OCI-LY1 (cell line): ENCODE results near the gene NUP210L.
"Not testable (repeated sequence)": the region's sequence is repeated elsewhere in the genome, so short reads cannot be mapped to it uniquely, and the experiment has no call there.

ENCODE experiments used
- H2AFZ ChIP-seq: fragments of 200-600 bp; sonication (generic), shearing (Covaris generic); 2 replicates; pipeline ENCODE4 v1.6.0; 2014; ENCODE audit warnings: antibody characterized with exemption, mild to moderate bottlenecking, low read length
- H3F3A ChIP-seq: fragments of 200-600 bp; sonication (generic), shearing (Covaris generic); 2 replicates; pipeline ENCODE4 v1.6.0; 2014; ENCODE audit warnings: mild to moderate bottlenecking, antibody characterized with exemption, low read length, moderate library complexity; ENCODE audit not compliant: insufficient read depth
- H3K27ac ChIP-seq: fragments of 200-600 bp; sonication (generic); 2 replicates; pipeline ENCODE4 v1.5.1; 2014; ENCODE audit warnings: low read length, mixed run types, mild to moderate bottlenecking, low read depth; ENCODE audit not compliant: poor library complexity, severe bottlenecking
- H3K27me3 ChIP-seq: fragments of 200-600 bp; sonication (generic); 2 replicates; pipeline ENCODE4 v1.6.0; 2014; ENCODE audit warnings: antibody characterized with exemption, mild to moderate bottlenecking, low read length, moderate library complexity; ENCODE audit not compliant: insufficient read depth
- H3K36me3 ChIP-seq: fragments of 200-600 bp; sonication (generic); 2 replicates; pipeline ENCODE4 v1.6.1; 2014; ENCODE audit warnings: mild to moderate bottlenecking, antibody characterized with exemption, low read length, moderate library complexity, mixed read lengths; ENCODE audit not compliant: insufficient read depth
- H3K4me1 ChIP-seq: fragments of 200-600 bp; sonication (generic); 2 replicates; pipeline ENCODE4 v1.5.1; 2014; ENCODE audit warnings: mild to moderate bottlenecking, low read length, moderate library complexity; ENCODE audit not compliant: insufficient read depth, severe bottlenecking
- H3K4me2 ChIP-seq: fragments of 200-600 bp; sonication (generic), shearing (Covaris generic); 2 replicates; pipeline ENCODE4 v1.6.1; 2014; ENCODE audit warnings: low read length
- H3K4me3 ChIP-seq: fragments of 200-600 bp; sonication (generic); 2 replicates; pipeline ENCODE4 v1.5.1; 2014; ENCODE audit warnings: low read length, low read depth, mild to moderate bottlenecking, mixed read lengths; ENCODE audit not compliant: poor library complexity, severe bottlenecking
- H3K79me2 ChIP-seq: fragments of 200-600 bp; shearing (Covaris generic); 2 replicates; pipeline ENCODE4 v1.6.1; 2016; ENCODE audit warnings: mixed run types, low read length, mixed read lengths; ENCODE audit not compliant: insufficient read depth
- H3K9ac ChIP-seq: fragments of 200-600 bp; sonication (generic), shearing (Covaris generic); 2 replicates; pipeline ENCODE4 v1.6.1; 2014; ENCODE audit warnings: mild to moderate bottlenecking, low read length, mixed read lengths
- H3K9me2 ChIP-seq: fragments of 200-600 bp; sonication (generic), shearing (Covaris generic); 2 replicates; pipeline ENCODE4 v1.6.1; 2014; ENCODE audit warnings: low read depth, mild to moderate bottlenecking, low read length, mixed read lengths
- H3K9me3 ChIP-seq: fragments of 200-600 bp; shearing (Covaris generic); 2 replicates; pipeline ENCODE4 v1.6.1; 2014; ENCODE audit warnings: low read length, mixed read lengths
- H4K20me1 ChIP-seq: fragments of 200-600 bp; sonication (generic), shearing (Covaris generic); 2 replicates; pipeline ENCODE4 v1.6.0; 2016; ENCODE audit warnings: mild to moderate bottlenecking, low read length; ENCODE audit not compliant: insufficient read depth
- EZH2 ChIP-seq: fragments of 200-600 bp; sonication (generic), shearing (Covaris generic); IDR thresholded peaks from 2 replicates; pipeline ENCODE4 v1.8.0; 2017; ENCODE audit warnings: borderline replicate concordance, mixed run types, mild to moderate bottlenecking, antibody characterized with exemption, low read length, moderate library complexity, mixed read lengths
- TF ChIP-seq, protein P1 (sequence below): fragments of 200-600 bp; sonication (generic), shearing (Covaris generic); IDR thresholded peaks from 2 replicates; pipeline ENCODE4 v1.5.1; 2017; ENCODE audit warnings: mild to moderate bottlenecking, antibody characterized with exemption, low read length, moderate library complexity, mixed read lengths

NUP210L gene

DNA sequence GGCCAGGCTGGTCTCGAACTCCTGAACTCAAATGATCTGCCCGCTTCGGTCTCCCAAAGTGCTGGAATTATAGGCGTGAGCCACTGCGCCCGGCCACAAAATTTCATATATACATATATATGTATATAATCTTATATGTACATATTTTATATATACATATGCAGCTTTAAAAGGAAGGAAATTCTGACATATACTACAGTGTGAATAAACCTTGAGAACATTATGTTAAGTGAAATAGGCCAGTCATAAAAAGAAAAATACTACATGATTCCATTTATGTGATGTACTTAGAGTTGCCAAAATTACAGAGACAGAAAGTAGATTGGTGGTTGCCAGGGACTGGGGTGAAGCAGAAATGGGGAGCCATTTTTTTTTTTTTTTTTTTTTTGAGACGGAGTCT is 63.2 kb downstream of the NUP210L start:
- no peak overlapping the region for H3K9ac ChIP-seq
- no peaks in the 10 kb centered on the region for H3K9me3 ChIP-seq
- TF ChIP-seq, protein P1, sequence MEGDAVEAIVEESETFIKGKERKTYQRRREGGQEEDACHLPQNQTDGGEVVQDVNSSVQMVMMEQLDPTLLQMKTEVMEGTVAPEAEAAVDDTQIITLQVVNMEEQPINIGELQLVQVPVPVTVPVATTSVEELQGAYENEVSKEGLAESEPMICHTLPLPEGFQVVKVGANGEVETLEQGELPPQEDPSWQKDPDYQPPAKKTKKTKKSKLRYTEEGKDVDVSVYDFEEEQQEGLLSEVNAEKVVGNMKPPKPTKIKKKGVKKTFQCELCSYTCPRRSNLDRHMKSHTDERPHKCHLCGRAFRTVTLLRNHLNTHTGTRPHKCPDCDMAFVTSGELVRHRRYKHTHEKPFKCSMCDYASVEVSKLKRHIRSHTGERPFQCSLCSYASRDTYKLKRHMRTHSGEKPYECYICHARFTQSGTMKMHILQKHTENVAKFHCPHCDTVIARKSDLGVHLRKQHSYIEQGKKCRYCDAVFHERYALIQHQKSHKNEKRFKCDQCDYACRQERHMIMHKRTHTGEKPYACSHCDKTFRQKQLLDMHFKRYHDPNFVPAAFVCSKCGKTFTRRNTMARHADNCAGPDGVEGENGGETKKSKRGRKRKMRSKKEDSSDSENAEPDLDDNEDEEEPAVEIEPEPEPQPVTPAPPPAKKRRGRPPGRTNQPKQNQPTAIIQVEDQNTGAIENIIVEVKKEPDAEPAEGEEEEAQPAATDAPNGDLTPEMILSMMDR, result no peak
- no peak for TF ChIP-seq EZH2
- H3K4me1 ChIP-seq, result no peaks in the 10 kb centered on the region
- H3K79me2 ChIP-seq, result no peaks in the 10 kb centered on the region
- no peaks in the 10 kb centered on the region for H4K20me1 ChIP-seq
- no peaks in the 10 kb centered on the region for H3K9me2 ChIP-seq
- no peak overlapping the region for H3K27ac ChIP-seq
- H3K4me2 ChIP-seq, result no peak overlapping the region
- no peak overlapping the region for H3K4me3 ChIP-seq
- H3K36me3 ChIP-seq, result no peaks in the 10 kb centered on the region
- no peaks in the 10 kb centered on the region for H3F3A ChIP-seq
- H3K27me3 ChIP-seq, result no peaks in the 10 kb centered on the region
- no peak overlapping the region for H2AFZ ChIP-seq

DNA sequence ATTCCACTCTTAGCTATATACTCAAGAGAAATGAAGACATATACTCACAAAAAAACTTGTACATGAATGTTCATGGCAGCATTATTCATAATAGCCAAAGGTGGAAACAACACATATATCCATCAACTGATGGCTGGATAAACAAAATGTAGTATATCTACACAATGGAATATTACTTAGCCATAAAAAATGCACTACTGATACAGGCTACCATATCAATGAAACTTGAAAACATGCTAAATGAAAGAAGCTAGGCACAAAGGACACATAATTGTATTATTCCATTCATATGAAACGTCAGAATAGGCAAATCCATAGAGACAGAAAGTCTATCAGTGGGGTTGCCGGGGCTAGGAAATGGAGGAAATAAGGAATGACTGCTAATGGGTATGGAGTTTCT is 67.3 kb downstream of the NUP210L start:
- Histone ChIP-seq H3K4me1 (no peaks in the 10 kb centered on the region), H3K9me3 (0 out of 2 replicates have a peak, but pooled peaks cover 2% of the 10 kb centered on the region), H3K4me3 (no peak overlapping the region), H3K27ac (no peak overlapping the region), H3K27me3 (no peaks in the 10 kb centered on the region), H3K36me3 (no peaks in the 10 kb centered on the region), H2AFZ (no peak overlapping the region), H3F3A (no peaks in the 10 kb centered on the region), H4K20me1 (no peaks in the 10 kb centered on the region), H3K9ac (no peak overlapping the region), H3K4me2 (no peak overlapping the region), H3K79me2 (no peaks in the 10 kb centered on the region), H3K9me2 (no peaks in the 10 kb centered on the region)
- TF ChIP-seq, protein P1, result no peak
- no peak for TF ChIP-seq EZH2

DNA sequence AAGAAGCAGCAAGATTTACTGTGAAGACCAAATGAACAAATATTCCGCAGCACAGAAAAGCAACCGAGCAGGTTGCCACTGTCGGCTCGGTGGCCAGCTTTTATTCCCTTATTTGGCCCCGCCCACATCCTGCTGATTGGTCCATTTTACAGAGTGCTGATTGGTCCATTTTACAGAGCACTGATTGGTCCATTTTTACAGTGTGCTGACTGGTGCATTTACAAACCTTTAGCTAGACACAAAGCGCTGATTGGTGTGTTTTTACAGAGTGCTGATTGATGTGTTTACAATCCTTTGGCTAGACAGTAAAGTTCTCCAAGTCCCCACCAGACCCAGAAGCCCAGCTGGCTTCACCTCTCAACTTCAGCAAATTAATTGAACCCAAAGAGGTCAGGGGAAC is 71.8 kb downstream of the NUP210L start:
- H3K9me2 ChIP-seq, H3K27ac ChIP-seq, H3K36me3 ChIP-seq, H3F3A ChIP-seq, H3K4me2 ChIP-seq, H3K9ac ChIP-seq, H3K4me3 ChIP-seq, H2AFZ ChIP-seq, H3K9me3 ChIP-seq, H4K20me1 ChIP-seq, H3K4me1 ChIP-seq, H3K79me2 ChIP-seq, H3K27me3 ChIP-seq: not testable (repeated sequence)

DNA sequence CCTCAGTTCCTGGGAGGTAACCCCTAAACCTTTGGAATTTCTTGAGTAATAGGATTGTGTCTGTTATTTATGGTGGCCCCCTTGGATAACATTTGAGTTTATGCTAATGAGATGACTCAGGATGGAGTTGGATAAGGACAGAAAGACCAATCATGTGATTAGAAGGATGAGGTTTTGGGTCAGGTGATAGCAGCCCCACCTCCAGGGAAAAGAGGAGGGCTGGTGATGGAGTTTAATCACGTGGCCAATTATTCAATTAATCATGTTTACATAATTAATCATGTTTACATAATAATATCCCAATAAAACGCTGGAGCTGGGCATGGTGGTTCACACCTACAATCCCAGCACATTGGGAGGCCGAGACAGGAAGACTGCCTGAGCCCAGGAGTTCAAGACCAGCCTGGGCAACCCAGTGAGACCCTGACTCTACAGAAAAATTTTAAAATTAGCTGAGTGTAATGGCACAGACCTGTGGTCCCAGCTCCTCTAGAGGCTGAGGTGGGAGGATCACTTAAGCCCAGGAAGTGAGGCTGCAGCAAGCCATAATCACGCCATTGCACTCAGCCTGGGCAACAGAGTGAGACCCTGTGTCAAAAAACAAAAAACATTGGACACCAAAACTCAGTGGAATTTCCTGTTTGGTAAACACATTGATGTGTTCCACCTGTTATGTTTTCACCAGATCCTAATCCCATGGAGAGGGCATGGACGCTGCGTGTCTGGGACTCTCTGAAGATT is 73.3 kb downstream of the NUP210L start:
- Histone ChIP-seq H3K4me1 (no peaks in the 10 kb centered on the region), H3K4me3 (no peak overlapping the region), H3K79me2 (no peaks in the 10 kb centered on the region), H3K9me2 (no peaks in the 10 kb centered on the region), H2AFZ (no peak overlapping the region), H3F3A (no peaks in the 10 kb centered on the region), H3K9me3 (0 out of 2 replicates have a peak, but pooled peaks cover 3% of the 10 kb centered on the region), H3K9ac (no peak overlapping the region), H3K36me3 (no peaks in the 10 kb centered on the region), H3K4me2 (no peak overlapping the region), H3K27ac (no peak overlapping the region), H4K20me1 (no peaks in the 10 kb centered on the region), H3K27me3 (no peaks in the 10 kb centered on the region)
- TF ChIP-seq EZH2, result no peak
- TF ChIP-seq, protein P1, result no peak
